Stimulated activated CD8-positive, alpha-beta memory T cell treated with anti-CD3 and anti-CD28 coated beads, Interleukin-15, amount 100 ng/mL, for 24 hours (primary cell): Measurements from ENCODE around the gene THBD.

Experiments used
- DNase-seq: peaks from one replicate; pipeline ENCODE4 v3.0.0-alpha.2; 2020; ENCODE audit warnings: low read depth

THBD gene

DNA sequence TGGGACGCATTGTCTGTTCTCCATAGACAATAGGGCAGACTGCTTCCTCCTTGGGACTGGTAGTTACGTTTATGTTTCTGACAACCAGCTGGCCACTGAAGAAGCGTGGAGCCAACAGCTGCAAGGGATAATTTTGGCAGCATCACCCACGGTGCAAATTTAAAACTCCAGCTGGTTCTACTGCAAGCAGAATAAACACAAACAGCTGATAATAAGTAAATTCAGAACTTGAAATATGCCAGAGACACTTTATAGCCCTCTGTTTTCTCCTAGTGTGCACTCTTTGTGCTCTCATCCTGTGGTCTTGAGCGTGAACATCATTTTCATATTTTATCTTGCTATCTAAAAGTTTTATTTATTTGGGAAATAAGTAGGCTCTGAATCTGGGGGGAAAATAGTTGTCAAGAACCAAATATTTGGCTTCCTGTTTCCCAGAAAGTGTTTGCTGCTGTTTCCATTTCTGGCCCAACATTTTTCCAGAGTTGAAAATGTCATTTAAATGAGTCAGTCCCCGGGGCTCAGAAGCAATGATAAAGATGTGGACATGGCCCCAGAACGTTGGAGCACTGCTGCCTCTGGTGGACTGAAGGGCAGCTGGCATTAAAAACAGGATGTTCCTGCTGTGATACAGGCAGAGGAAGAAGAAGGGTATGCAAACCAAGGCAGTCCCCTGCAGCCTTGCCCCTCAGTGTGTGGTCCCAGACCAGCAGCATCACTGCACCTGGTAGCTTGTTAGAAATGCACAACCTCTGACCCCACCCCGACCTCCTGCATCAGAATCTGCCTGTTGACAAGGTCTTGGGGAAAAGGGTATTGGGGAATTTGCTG, 12.5 kb upstream of the THBD start:
- DNase-seq, result no peak

- DNase-seq, result no peak
These were observed 11.8 kb upstream of the THBD start for GRCh38 chr20:23061262-23061661.

DNA sequence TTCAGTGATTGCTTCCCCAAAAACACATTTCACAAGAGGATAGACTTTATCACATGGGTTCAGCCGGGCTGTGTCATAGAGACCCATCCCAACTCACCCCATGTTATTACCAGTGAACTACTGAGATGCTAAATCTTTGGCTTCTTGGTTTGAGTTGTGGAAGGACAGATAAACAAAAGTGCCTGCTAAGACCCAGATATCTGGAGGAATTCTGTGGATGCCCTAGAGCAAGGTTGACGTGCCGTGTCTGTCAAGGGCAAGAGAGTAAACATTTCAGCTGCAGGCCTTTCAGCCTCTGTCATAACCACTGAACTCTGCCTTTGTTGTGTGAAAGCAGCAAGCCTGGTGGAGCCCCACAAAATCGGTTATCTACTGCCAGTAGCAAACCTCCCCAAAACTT, 11.2 kb upstream of the THBD start:
- no peak for DNase-seq

- no peak for DNase-seq
These were observed 10.4 kb upstream of the THBD start for GRCh38 chr20:23059846-23060245.

- no peak for DNase-seq
These were observed 9.5 kb upstream of the THBD start for GRCh38 chr20:23059001-23059400.

- DNase-seq, result no peak
These were observed 8.8 kb upstream of the THBD start for GRCh38 chr20:23058240-23058639.

DNA sequence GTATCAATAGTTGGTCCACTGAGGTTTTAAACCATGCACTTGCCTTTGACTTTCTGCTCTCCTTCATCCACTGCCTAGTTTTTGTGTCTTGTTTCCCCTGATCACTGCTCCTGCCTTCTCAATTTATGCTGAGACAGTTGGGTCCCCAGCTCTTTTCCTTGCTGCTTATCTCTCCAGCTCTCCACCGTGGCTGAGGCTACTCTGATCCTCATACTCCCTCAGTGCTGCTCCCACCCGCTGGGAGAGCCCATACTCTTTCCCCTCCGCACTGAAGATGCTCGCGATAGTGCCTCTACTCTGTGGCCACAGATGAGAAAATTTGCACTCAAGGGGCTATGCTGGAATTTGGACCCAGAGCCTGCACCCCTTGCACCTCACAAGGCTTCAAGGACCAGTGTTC, 3.4 kb upstream of the THBD start:
- DNase-seq, result no peak

- no peak for DNase-seq
These were observed 1.6 kb upstream of the THBD start for GRCh38 chr20:23050847-23051627.

- no peak for DNase-seq
These were observed 785 bp upstream of the THBD start for GRCh38 chr20:23050076-23050838.

- no peak for DNase-seq
These were observed 930 bp downstream of the THBD start for GRCh38 chr20:23048283-23049200.

DNA sequence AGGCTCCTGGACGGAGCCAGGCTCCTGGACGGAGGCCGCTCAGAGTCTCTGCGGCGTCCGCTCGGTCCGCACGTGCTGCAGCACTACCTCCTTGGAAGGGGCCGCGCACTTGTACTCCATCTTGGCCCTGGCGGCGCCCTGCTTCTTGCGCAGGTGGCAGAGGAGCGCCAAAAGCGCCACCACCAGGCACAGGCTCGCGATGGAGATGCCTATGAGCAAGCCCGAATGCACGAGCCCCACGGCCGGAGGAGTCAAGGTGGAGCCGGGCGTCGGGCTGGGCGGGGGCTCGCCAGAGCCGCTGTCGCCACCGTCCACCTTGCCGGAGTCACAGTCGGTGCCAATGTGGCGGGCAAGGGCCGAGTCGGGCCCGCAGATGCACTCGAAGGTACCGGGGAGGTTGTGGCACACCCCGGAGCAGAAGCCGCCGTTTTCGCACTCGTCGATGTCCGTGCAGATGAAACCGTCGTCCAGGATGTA, 1.7 kb downstream of the THBD start:
- no peak for DNase-seq

DNA sequence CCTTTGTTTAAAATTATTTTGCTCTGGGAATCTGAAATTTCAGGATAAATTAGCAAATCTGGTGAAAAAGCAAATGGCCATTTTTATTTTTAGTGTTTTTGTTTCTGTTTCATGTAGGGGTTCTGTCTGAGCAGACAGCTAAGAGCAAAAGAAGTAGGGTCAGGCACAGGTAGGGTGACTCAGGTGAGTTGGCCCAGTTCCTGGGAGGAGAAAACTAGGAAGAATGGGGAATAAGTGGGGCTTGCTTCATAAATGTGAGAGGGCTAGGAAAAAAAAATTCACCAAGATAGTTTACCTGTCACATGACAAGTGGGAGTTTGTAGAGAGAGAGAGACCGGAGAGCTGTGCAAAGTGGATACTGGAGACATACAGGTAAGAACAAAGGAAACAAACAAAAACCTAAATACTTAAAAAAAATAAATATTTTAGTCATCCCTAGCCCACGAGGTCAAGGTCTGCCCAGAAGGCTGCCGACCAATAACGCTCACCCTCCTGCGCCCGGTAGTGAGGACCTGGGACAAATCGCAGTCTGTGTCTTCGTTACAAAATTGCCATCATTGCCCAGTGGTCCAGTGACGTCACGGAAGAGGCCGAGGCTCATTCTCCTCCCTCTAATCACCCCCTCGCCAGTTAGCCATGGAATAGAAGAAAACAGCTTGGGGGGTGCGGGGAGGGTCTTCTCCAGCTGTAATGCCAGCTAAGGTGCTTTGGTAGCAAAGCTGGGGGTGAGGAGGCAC, 2.3 kb downstream of the THBD start:
- no peak for DNase-seq

GRCh38 chr20:23046431-23046830, 3.0 kb downstream of the THBD start:
- no peak for DNase-seq

DNA sequence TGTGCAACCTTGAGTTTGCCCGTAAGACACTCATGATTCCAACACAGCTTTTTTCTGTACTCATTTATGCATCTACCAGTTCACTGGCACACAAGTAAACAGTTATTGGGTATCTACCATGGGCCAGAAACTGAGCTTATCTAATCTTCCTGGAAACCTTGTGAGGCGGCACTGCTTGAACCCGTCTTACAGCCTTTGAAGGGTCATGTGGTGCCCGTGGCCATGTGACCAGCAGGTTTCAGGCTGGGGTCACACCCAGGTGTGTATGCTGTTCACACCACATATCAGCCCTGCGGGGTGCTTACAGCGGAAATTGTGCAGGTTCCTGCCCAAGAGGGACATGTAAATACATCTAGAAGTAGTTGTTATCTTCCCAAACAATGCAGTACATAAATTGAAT, 6.1 kb downstream of the THBD start:
- no peak for DNase-seq

DNA sequence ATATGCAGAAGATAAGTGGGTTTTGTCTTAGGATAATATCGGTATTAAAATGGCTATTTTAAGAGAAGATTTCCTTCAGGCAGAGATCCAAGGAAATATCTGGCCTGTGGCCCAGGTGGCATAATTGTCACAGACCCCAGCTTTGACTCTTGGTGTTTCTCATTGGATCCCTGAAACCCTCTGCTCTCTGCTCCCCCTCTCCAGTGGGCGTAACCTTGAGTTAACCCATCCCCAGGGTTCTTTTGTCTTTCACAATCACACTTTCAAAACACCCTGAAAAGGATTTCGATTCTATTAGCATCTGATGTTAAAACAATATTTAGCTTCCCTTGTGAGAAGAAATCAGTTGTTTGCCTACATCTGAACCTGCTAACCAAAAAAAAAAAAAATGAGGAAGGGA, 7.2 kb downstream of the THBD start:
- DNase-seq, result no peak

DNA sequence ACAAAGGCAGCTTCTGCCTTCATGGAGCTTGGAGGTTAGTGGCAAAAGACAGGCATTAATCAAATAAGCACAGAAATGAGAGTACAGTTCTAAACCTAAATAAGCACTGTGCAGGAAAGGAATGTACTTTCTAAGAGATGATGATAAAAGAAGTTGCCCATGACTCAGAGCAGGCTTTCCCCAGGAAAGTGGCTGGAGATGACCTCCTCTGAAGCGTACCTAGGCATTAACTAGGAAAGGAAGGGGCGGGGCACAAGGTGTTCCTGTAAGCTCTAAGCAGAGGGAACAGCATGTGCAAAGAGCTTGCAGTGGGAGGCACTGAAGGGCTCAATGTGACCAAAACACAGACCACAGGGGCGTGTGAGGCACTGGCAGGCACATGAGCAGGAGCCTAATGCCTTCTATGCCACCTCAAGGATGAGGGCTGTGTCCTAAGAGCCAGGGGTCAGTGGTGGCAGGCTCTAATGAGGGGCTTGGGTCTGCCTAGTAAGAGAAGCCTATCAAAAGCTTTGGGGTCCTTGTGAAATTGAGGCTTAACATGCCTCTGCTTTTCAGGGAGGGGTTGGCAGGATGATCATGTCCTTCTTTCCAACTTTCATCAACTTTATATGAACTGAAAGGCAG, 9.5 kb downstream of the THBD start:
- DNase-seq, result no peak

DNA sequence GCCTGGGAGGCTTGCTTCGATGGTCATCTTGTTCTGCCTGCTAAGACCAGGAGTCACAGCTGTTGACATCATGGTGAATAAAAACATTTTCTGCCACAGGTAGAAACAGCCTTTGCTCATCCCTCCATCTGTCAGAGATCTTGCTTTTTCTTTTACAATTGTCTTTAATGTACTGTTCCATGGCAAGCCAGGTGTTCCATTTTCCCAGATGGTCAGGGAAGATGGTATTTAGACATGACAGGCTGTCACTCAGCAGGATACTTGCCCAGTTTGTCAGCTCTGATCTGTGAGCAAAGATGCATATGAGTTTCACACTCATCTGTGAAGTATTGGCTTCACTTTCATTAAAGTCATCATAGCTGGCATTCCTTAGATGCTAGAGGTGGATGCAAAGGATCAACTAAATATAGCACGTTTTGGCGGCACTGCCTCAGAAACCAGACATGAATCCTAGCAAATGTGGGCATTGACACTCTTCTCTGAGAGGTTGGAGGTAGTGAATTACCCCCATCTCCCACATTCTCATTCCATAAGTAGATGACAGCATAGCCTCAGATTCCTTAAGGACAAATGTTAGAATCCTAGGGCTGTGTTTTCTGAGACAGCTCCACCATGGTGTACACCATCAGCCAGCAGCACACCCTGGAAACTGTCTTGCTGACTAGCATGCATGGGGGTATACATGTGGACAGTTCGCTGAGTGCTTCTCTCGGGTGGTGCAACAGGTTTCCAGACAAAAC, 10.2 kb downstream of the THBD start:
- no peak for DNase-seq

DNA sequence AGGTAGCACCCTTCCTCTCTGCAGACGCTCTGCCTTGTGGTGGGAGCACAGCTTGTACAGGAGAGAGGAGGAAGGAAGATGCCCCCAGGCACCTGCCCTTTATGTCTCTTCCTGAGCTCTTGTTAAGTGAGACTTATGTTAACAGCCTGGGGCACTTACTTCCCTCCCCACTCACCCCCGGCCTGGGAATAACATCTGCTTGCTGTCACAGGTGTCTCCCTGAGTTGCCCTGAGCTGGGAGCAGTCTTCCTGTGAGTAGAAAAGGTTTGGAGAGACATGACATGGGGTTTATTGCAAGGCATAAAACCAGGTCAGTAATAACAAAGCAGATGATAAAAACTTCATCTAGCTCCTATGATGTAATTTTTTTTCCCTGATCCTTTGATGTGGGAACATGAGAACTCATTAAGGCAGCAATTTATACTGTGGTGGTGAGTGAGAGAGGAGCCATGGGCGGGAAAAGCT, 12.4 kb downstream of the THBD start:
- DNase-seq, result no peak

DNA sequence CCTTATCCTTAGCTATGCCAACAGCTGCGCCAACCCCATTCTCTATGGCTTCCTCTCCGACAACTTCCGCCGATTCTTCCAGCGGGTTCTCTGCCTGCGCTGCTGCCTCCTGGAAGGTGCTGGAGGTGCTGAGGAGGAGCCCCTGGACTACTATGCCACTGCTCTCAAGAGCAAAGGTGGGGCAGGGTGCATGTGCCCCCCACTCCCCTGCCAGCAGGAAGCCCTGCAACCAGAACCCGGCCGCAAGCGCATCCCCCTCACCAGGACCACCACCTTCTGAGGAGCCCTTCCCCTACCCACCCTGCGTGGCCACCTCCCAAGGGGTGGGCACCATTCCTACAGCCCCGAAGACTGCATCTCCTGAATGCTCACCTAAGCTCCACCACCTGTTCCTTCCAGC, 13.1 kb downstream of the THBD start:
- DNase-seq, result no peak

GRCh38 chr20:23035731-23036130, 13.7 kb downstream of the THBD start:
- DNase-seq, result no peak
